AG08395 (cell line): ENCODE results near the gene PNPLA4.

Experiments used
- DNase-seq: peaks from one replicate; pipeline ENCODE4 v3.0.0; 2012; ENCODE audit warnings: mixed read lengths, low spot score

The PNPLA4 gene, protein sequence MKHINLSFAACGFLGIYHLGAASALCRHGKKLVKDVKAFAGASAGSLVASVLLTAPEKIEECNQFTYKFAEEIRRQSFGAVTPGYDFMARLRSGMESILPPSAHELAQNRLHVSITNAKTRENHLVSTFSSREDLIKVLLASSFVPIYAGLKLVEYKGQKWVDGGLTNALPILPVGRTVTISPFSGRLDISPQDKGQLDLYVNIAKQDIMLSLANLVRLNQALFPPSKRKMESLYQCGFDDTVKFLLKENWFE

DNA sequence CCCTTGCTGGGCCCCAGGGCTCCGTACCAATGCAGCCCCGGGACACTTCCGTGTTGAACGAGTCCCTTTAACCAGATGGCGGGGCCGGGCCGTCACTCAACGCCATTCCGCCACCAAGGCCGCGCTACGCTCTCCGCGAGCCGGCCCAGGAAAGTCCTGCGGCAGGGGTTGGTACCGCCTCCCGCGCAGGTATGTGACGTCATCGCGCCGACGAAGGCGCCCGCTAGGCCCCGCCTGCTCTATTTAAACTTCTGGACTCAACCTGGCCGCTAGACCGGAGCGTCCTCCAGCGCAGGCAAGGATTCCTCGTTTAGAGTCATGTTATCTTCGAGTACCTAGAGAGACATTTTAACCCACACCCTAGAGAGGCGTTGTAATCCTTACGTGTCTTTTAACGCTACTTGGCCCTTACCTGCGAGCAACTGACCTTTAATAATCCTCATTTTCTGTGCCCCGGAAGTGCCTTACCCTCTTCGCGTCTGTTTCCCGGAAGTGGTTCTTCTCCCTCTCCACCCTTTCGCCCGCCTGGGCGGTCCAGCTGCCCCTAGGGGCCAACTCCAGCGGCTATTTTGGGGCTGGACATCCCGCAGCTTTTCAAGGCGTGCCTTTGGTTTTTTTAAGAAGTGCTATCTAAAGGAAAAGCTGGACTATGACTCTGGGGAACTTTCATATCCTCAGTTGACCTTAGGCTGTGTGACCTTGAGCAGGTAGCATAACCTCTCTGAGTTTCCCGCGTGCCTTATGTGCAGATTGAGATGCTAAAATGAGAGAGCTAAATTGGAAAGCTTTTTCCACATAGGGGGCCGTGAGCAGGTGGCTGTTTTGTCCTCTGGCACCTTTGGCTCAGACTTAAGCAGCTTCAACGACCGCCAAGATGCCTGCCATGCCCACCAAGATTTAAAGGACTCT lies at the start of gene PNPLA4:
TSS of gene PNPLA4 (minus strand) at position 155 of the 909 bp plus-strand sequence. CDS start 1,294 bp downstream, outside the sequence.
- DNase-seq = peak; percentile 62

- DNase-seq = no peak
These were observed 45.4 kb upstream of the PNPLA4 start for GRCh38 chrX:7972586-7972985.

GRCh38 chrX:7970428-7970827 lies 43.2 kb upstream of the PNPLA4 start:
- no peak for DNase-seq

DNA sequence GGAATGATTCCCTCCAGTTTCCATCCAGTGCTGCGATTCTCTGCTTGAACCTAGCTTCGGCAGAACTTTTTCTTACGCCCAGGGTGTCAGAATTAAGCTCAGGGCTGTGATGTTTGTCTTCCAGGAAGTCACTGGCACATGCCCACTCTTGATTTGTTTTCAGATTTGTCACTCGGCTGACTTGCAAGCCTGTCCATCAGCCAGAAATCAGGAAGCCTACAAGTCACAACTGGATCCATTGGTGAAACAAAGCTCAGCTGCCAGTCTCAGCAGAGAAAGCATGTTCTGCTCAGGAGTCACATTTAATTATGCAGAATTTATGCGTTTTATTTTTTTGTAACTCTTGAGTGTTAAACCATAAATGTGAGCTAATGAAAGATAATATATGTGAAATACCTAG lies 38.2 kb upstream of the PNPLA4 start:
- no peak for DNase-seq

DNA sequence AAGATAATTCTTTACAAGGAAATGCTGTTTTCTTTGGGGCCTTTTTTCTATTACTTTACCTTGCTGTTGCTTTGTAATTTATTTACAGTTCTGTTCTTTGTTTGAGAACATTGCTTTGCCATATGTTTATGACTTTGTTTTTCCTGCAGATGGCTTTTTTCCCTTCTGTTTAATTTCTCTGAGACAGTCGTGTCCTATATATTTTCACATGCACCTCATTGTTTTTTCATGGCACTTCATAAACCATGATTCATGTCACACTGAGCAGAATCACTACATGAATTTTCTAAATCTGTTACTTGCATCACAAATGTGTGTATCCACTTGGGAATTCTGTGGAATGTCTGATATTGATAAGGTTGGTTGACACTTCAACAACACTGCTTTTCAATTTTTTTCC lies 33.0 kb upstream of the PNPLA4 start:
- DNase-seq = no peak

DNA sequence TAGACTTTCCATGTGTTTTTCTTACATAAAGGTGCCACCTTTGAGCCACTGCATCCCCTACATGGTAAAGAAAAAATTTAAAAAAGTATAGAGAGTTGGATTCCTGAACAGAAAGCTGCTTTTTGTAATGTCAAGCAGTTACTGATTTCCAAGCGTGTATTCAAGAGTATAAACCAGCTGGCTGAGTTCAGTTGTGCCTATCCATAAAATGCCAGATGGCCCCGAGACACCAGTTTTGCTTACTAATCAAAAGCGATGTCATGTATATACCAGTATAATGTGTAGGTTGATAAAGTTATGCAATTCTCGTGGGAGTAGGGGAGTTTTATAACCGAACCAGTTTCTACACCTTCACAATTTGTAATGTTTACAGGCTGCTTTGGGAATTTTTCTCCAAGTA lies 26.2 kb upstream of the PNPLA4 start:
- no peak for DNase-seq

DNA sequence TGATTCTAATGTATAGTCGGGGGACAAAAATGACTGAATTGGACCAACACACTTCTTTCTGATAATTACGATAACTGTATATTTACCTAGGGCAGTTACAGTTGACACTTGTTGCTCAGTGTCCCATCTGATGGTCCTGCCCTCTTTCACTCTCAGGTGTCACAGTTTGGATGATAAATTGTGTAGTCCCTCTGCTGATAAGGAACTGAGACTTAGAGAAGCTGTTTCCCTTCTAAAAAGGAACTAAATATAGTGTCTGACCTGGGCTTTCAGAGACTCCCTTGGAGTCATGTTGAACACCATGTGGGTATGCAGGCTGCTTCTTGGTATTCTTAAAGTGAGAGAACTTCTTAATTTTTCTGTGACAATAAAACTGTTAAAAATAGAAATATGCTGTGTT lies 23.7 kb upstream of the PNPLA4 start:
- DNase-seq = no peak

GRCh38 chrX:7948483-7948882 lies 21.3 kb upstream of the PNPLA4 start:
- no peak for DNase-seq

DNA sequence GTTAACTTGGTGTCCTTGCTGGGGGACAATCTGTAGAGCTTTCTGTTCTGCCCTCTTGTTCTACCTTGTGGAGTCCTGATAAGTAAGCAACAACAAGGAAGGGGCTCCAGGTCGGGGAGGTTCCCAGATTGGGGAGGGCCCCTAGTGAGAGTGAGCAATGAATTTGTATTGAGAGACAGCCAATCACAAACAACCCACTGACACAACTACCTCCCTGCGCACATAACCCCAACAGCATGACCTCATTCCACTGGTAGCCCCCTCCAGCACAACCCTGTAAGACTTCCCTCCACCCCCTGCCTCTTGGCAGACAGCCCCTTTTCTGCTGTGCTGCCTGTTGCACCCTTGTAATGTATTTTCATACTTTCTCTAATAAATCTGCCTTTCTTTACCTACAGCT lies 19.7 kb upstream of the PNPLA4 start:
- DNase-seq = no peak

DNA sequence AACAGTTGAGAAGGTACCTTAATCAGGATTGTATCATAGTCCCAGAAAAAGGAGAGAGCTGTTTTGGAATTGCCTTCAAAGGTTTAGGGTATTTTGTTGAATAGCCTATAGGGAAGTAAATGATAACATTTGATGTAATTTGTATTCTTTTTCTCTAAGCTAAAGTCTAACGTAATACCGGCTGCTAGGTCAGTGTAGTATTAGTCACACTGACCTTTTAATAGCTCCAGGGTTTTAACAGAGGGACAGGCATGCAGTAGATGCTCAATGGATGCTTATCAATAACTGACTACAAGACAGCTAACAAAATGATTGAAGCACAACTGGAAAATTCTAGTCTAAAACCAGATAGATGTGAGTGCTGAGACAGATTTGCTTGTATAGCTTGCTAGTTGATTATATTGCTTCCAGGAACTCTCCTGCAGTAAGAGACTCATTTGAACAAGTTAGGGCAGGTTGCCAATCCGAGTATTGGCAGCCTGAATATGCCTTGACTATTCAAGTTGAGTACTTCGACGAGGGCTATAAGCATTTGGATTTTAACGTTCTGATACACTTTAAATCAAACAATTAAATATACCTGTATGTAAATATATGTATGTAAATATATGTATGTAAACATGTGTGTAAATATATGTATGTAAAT lies 16.5 kb upstream of the PNPLA4 start:
- no peak for DNase-seq

GRCh38 chrX:7941390-7942042 lies 14.3 kb upstream of the PNPLA4 start:
- peak; percentile 5 for DNase-seq

- DNase-seq = no peak
These were observed 6.8 kb upstream of the PNPLA4 start for GRCh38 chrX:7934026-7934425.

- no peak for DNase-seq
These were observed 327 bp downstream of the PNPLA4 start for GRCh38 chrX:7926914-7927258.

DNA sequence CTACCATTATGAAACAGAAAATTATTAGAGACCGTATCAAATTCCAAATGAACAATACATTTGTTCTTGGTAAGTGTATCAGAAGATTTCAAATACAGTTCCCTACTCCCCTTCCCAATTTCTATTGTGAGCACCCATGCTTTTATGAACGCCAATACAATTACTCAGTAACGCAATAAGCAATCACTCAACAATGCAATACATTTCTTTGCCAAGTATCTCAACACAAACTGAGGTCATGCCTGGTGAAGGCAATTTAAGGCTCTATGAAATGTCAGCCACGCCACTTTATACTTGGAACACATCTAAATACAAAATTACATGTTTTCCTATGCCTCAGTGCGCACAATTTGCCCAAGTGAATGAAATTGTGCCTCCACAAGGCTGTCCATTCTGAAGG lies 712 bp downstream of the PNPLA4 start:
- DNase-seq = no peak

DNA sequence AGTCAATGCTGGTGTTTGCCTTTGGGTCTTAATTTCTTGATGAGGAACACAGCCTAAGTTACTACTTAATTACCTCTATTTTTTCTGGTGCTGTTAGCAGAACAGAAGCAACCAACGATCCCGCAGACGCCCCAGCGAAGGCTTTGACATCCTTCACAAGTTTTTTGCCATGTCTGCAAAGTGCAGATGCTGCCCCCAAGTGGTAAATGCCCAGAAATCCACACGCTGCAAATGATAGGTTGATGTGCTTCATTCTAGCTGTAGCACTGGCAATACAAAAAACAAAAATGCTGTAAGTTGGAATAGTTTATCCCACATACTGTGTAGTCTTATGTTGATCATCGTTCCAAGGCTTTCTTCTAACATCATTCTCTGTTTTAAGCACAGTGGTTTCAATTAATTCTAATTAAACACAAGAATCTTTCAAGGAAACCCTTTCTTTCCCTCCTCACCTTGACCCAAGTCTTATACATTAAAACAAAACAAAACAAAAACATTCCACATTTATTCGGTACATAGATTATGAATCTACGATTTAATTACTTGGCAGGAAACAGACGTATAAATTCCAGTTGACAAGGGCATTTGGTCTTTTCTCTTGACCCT lies 1.2 kb downstream of the PNPLA4 start:
- DNase-seq = peak; percentile 63

- no peak for DNase-seq
These were observed 5.5 kb downstream of the PNPLA4 start for GRCh38 chrX:7921750-7922149.

- no peak for DNase-seq
These were observed 18.4 kb downstream of the PNPLA4 start for GRCh38 chrX:7908821-7909220.

DNA sequence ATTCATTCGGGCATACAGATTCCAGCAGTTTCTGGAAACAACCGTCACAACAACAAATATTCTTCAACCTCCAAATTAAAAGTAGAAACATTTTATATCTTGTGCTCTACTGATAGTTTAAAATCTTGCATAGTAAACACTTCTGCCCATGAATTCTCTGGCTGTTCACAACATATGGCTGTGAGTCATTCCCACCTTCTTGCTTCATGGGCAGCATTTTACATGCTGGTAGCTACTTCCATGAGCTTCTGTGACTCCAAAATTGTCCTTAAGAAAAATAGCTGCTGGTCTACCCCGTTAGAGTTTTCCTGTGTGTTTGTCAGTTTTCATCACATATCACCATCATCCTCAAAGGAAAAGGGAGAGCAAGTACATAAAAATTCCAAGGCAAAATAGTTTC lies 22.7 kb downstream of the PNPLA4 start:
- peak; percentile 2 for DNase-seq

GRCh38 chrX:7891928-7892327 lies 35.3 kb downstream of the PNPLA4 start:
- DNase-seq = no peak

DNA sequence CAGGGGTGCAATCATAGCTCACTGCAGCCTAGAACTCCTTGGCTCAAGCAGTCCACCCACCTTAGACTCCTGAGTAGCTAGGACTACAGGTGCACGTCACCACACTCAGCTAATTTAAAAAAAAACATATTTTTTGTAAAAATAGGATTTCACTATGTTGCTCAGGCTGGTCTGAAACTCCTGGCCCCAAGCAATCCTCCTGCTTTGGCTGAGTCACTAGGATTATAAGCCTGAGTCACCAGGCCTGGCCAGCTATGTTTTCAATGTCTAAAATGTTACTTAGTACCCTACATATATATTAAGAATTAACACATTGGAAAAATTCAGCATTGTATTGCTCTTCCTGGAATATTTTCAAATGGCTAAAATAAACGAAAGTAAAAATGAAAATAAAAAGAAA lies 37.5 kb downstream of the PNPLA4 start:
- peak; percentile 8 for DNase-seq

DNA sequence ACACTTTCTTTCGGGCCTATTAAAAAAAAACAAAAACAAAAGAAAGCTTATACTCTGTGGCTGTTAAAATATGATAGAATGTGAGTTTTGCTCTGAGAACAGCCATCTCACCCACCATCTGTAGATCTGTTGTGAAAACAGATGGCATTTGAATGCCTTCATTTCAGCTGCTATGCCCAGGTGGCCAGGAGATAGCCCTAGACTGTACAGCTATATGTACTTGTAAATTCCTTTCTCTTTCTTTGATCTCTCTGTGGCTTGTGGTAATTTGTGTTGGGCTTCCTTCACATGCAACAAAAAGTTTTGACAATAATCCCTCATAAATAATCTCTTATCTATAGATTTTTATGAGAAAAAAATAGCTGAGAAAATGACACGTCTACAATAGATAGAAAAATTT lies 38.1 kb downstream of the PNPLA4 start:
- DNase-seq = no peak

GRCh38 chrX:7876957-7877356 lies 50.3 kb downstream of the PNPLA4 start:
- DNase-seq = no peak
